ENCODE results near the gene BHMT2.

DNA sequence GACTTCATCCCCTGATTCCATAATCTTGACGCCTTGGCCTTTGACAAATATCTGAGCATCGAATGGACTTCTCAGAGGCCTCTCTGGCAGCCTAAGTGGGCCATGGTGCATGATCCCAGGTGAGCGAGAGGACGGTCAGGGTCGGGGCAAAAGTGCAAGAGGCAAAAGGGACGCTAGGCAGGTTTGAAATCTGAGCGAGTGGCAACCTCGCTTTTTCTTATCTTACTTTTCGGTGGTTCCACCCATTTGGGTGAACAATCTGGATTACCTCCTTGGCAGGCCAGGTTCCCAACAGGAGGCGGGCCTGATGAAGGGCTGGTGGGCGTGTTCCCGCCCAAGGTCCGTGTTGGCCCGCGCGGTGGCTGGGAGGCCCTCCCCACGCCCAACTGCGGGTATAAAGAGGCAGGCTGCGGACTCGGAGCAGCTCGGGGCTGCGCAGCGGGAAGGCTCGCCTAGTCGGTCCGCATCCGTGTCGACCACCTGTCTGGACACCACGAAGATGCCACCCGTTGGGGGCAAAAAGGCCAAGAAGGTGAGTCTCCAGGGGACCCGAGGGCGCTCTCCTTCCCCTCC is 41.9 kb downstream of the BHMT2 start, which contains the start of gene BHMT:
- no peak for TF ChIP-seq SIN3A (IDR thresholded peaks at IDR 0.05; ENCODE audit: borderline replicate concordance, low read depth, low read length)
- TF ChIP-seq NFIC (IDR thresholded peaks at IDR 0.05; ENCODE audit: borderline replicate concordance), result no peak
- TF ChIP-seq, protein P1, sequence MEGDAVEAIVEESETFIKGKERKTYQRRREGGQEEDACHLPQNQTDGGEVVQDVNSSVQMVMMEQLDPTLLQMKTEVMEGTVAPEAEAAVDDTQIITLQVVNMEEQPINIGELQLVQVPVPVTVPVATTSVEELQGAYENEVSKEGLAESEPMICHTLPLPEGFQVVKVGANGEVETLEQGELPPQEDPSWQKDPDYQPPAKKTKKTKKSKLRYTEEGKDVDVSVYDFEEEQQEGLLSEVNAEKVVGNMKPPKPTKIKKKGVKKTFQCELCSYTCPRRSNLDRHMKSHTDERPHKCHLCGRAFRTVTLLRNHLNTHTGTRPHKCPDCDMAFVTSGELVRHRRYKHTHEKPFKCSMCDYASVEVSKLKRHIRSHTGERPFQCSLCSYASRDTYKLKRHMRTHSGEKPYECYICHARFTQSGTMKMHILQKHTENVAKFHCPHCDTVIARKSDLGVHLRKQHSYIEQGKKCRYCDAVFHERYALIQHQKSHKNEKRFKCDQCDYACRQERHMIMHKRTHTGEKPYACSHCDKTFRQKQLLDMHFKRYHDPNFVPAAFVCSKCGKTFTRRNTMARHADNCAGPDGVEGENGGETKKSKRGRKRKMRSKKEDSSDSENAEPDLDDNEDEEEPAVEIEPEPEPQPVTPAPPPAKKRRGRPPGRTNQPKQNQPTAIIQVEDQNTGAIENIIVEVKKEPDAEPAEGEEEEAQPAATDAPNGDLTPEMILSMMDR (IDR thresholded peaks at IDR 0.05), result no peak
- TF ChIP-seq TAF1 (IDR thresholded peaks at IDR 0.05; ENCODE audit: borderline replicate concordance, low read depth, low read length), result no peak
- TF ChIP-seq POLR2AphosphoS5 (IDR thresholded peaks at IDR 0.05; ENCODE audit: low read depth, low read length), result no peak
- no peak for TF ChIP-seq EP300 (IDR thresholded peaks at IDR 0.05; ENCODE audit: borderline replicate concordance in 1 of 2, low read depth in 1 of 2, low read length in 1 of 2)
- TF ChIP-seq, protein P2, sequence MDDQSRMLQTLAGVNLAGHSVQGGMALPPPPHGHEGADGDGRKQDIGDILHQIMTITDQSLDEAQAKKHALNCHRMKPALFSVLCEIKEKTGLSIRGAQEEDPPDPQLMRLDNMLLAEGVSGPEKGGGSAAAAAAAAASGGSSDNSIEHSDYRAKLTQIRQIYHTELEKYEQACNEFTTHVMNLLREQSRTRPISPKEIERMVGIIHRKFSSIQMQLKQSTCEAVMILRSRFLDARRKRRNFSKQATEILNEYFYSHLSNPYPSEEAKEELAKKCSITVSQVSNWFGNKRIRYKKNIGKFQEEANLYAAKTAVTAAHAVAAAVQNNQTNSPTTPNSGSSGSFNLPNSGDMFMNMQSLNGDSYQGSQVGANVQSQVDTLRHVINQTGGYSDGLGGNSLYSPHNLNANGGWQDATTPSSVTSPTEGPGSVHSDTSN (IDR thresholded peaks at IDR 0.05), result no peak
- TF ChIP-seq MXI1 (IDR thresholded peaks at IDR 0.05; ENCODE audit: low read depth, low read length), result no peak
- TF ChIP-seq, protein P3, sequence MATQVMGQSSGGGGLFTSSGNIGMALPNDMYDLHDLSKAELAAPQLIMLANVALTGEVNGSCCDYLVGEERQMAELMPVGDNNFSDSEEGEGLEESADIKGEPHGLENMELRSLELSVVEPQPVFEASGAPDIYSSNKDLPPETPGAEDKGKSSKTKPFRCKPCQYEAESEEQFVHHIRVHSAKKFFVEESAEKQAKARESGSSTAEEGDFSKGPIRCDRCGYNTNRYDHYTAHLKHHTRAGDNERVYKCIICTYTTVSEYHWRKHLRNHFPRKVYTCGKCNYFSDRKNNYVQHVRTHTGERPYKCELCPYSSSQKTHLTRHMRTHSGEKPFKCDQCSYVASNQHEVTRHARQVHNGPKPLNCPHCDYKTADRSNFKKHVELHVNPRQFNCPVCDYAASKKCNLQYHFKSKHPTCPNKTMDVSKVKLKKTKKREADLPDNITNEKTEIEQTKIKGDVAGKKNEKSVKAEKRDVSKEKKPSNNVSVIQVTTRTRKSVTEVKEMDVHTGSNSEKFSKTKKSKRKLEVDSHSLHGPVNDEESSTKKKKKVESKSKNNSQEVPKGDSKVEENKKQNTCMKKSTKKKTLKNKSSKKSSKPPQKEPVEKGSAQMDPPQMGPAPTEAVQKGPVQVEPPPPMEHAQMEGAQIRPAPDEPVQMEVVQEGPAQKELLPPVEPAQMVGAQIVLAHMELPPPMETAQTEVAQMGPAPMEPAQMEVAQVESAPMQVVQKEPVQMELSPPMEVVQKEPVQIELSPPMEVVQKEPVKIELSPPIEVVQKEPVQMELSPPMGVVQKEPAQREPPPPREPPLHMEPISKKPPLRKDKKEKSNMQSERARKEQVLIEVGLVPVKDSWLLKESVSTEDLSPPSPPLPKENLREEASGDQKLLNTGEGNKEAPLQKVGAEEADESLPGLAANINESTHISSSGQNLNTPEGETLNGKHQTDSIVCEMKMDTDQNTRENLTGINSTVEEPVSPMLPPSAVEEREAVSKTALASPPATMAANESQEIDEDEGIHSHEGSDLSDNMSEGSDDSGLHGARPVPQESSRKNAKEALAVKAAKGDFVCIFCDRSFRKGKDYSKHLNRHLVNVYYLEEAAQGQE (IDR thresholded peaks at IDR 0.05; ENCODE audit: low read depth, low read length), result no peak
- TF ChIP-seq, protein P4, sequence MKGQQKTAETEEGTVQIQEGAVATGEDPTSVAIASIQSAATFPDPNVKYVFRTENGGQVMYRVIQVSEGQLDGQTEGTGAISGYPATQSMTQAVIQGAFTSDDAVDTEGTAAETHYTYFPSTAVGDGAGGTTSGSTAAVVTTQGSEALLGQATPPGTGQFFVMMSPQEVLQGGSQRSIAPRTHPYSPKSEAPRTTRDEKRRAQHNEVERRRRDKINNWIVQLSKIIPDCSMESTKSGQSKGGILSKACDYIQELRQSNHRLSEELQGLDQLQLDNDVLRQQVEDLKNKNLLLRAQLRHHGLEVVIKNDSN (IDR thresholded peaks at IDR 0.05; ENCODE audit: borderline replicate concordance, low read depth), result no peak
- TF ChIP-seq ELF1 (IDR thresholded peaks at IDR 0.05), result no peak
- no peak for TF ChIP-seq RCOR1 (IDR thresholded peaks at IDR 0.05; ENCODE audit: low read length)
- TF ChIP-seq FOXJ3 (CRISPR knock-in tag; IDR thresholded peaks at IDR 0.05), result no peak
- TF ChIP-seq, protein P5, sequence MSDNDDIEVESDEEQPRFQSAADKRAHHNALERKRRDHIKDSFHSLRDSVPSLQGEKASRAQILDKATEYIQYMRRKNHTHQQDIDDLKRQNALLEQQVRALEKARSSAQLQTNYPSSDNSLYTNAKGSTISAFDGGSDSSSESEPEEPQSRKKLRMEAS (IDR thresholded peaks at IDR 0.05; ENCODE audit: low read depth), result no peak

Data from SK-N-SH (cell line).